Fibroblast of the aortic adventitia (primary cell): ENCODE results near the gene SCARF2. TPM values are rescaled to one million over a fixed set of nuclear protein-coding genes. Genes with fewer than 3 reads are reported as not detected.

Experiments
- DNase-seq: peaks from one replicate; pipeline ENCODE4 v3.0.0-alpha.2; 2010; ENCODE audit warnings: low read depth
- H3K4me3 ChIP-seq: 2 replicates; pipeline ENCODE4 v1.5.1; 2011; ENCODE audit warnings: low read depth, mild to moderate bottlenecking, control low read depth, low read length, moderate library complexity
- total RNA-seq: library from RNA; depleted of rRNA; stranded (reverse); fragments of >200 nt; gene quantifications from 2 replicates; pipeline ENCODE4 v1.2.3, GENCODE V29; 2012; ENCODE audit warnings: low replicate concordance
- TF ChIP-seq, protein P1 (sequence below): IDR thresholded peaks from 2 replicates; pipeline ENCODE4 v1.5.1; 2011; ENCODE audit warnings: mild to moderate bottlenecking, low read length, control low read depth, inconsistent platforms; ENCODE audit not compliant: insufficient read depth

SCARF2 gene
- total RNA-seq, 1 donor: 11.8 TPM

DNA sequence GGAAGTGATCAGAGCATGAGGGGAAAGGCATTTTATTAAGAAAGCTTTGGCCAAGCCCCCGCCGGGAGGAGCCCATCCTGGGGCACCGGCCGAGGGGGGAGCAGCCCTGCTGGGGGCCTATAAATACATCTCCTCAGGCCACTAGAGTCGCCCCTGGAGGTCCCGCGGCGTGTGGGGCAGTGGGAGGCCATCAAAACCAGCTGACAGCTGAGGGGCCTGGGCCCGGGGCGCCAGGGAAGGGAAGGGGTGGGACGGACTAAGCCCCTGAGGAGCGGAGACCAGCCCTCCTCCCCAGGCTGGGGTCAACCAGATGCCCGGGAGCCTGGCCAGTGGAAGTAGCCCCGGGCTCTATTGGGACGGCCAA, 13.1 kb downstream of the SCARF2 start:
- H3K4me3 ChIP-seq: no peak overlapping the region
- TF ChIP-seq, protein P1, sequence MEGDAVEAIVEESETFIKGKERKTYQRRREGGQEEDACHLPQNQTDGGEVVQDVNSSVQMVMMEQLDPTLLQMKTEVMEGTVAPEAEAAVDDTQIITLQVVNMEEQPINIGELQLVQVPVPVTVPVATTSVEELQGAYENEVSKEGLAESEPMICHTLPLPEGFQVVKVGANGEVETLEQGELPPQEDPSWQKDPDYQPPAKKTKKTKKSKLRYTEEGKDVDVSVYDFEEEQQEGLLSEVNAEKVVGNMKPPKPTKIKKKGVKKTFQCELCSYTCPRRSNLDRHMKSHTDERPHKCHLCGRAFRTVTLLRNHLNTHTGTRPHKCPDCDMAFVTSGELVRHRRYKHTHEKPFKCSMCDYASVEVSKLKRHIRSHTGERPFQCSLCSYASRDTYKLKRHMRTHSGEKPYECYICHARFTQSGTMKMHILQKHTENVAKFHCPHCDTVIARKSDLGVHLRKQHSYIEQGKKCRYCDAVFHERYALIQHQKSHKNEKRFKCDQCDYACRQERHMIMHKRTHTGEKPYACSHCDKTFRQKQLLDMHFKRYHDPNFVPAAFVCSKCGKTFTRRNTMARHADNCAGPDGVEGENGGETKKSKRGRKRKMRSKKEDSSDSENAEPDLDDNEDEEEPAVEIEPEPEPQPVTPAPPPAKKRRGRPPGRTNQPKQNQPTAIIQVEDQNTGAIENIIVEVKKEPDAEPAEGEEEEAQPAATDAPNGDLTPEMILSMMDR: no peak
- no peak for DNase-seq

DNA sequence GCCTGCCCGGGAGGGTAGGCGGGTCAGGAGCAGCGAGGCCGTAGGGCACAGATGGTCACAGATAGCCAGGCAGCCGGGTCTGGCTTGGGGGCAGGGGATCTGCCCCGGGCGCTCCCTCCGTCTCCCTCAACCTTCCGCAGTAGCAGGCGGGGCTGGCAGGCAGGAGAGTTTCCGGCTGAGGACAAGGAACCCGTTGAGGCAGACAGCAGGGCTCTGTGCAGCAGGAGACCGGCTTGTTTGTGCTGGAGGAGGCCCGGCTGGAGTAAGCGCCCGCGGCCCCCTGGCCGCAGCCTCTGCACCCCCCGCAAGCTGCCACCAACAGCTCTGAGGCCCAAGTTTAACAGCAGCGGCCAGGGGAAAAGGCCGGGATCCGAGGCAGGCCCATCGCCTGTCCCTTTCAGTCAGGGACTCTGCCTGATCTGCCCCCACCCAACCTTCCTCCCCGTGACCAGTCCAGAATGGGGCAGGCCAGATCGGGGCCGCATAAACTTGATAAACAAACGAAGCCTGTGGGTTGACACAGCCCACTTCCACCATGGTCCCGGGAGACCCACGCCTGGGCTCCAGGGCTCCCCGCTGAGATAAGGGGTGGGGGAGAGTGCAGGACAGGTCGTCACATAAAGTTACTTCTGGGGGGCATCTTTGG, 13.6 kb downstream of the SCARF2 start:
- TF ChIP-seq, protein P1: no peak
- DNase-seq: no peak
- no peak overlapping the region for H3K4me3 ChIP-seq

DNA sequence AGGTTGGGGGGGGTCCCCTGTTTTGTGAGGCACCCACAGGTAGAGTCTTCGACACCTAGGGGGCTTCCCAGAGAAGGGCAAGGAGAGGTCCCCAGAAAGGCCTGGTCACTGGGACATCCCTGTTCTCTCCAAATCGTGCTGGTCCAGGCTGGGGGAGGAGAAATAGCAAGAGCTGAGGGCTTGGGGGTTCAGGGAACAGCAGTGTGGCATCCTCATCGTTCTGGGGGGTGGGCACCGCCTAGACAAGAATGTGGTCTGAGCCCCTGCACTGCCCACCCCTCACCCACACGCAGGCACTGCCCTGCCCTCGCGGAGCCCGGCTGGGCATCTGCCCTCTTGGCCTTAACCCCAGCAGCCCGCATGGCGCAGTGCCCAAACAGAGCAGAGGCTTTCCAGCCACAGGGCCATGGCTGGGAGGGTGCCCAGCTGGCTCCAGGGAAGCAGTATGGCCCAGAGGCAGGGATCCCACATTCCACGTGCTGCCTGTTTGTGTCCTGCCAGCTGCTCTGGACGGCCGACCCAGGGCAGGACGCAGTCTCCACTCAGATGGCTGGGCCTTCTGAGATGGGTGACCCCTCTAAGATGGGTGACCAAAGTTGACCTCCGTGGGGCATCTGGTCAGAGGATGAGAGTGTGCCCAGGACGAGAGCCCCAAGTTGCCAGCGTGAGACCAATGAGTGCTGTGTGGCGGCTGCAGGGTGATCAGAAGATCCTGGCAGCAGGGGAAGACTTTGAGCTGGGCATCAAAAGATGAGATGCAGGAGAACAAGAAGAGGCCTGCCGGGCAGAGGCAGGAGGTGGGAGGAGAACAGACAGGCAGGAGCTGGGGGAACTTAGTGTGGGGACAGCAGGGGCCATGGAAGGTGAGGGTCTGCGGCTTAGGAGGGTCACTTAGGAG, 14.4 kb downstream of the SCARF2 start:
- DNase-seq: peak; percentile 40
- H3K4me3 ChIP-seq: no peak overlapping the region
- TF ChIP-seq, protein P1: no peak

DNA sequence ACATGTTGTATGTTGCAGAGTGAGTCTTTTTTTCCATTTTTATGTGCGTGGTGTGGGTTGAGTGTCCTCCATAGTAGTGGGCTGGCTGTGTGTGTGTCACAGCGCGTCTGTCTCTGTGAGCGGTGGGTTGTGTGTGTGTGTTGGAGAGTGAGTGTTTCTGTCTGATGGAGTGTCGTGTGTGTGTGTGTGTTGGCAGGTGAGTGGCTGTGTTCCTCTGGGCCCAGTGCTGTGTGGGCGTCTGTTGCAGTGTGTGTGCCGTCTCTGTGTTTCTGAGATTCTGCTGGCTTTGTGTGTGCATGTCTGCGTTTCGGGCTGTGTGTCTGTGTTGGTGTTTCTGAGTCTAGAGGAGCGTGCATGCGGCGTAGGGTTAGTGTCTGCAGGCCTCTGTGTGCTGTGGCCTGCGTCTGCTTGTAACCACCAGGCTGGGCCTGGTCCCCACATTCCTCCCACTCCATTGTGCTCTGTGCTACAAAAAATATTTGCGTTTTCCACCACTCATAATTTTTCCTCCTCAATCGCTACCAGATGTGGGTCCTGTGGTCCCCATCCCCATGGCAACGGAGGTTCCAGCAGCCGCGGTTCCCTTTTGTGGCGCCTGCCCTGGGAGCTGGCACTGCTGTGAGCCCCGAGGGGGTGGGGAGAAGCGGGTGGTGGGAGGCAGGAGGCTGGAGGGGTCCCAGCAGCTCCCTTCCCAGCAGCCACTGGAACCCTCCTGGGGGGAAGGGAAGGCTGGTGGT, 15.2 kb downstream of the SCARF2 start:
- TF ChIP-seq, protein P1: no peak
- no peak overlapping the region for H3K4me3 ChIP-seq
- peak; percentile 42 for DNase-seq

DNA sequence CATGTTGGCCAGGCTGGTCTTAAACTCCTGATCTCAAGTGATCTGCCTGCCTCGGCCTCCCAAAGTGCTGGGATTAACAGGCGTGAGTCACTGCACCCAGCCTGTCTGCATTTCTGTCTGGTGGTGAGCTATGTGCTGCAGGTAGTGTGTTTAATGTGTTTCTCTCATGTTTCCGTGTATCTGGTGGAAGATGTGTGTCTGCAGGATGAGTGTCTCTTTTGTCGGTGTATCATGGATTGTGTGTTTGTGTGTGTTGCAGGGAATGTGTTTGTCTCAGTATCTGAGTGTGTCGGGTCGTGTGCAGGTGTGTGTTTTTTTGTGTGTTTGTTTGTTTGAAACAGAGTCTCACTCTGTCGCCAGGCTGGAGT, 16.1 kb downstream of the SCARF2 start:
- H3K4me3 ChIP-seq: no peak overlapping the region
- TF ChIP-seq, protein P1: no peak
- no peak for DNase-seq

DNA sequence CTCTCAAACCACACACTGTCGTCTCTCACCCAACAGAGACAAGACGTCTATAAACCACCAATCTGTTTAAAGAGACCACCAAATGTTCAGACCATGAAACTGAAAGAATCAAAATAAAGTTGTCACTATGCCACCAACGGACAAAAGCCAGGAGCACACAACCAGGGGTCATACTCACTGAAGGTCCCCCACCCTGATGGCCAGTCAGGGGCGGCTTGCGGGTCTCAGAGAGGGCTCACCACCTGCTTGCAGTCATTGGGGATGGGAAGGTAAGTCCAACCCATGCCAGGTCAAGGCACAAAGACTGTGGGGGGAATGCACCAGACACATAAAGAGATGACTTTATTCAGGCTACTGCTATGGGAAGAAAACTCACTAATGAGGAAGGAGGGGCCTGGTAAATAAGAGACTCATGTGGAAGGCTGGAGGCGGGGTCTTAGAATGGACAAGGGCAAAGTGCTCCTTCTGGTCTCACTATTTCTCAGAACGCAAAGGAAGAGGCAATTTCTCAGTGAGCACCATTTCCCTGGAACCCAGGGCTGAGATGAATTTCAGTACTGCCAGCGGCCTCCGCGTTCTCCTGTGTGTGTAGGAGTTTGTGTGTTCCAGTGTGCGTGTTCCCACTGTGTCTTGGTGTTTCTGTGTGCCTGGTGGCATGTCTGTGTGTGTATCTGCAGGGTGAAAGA, 17.3 kb downstream of the SCARF2 start:
- no peak for DNase-seq
- TF ChIP-seq, protein P1: no peak
- H3K4me3 ChIP-seq: no peak overlapping the region
